Heart left ventricle (tissue), 16 donors: Measurements from ENCODE around the gene PYGB. TPM values are rescaled to one million over a fixed set of nuclear protein-coding genes. Genes with fewer than 3 reads are reported as not detected.

Experiments
- ATAC-seq, 4 donors: fragments of 200-7000 bp; cut with Tn5 transposase; one replicate each; pipeline ENCODE4 v1.9.1; 2020 to 2022; ENCODE audit warnings: moderate library complexity in 4 of 4, mild to moderate bottlenecking in 3 of 4, moderate number of reproducible peaks in 1 of 4
- DNase-seq, 5 donors: peaks; one replicate each; pipeline ENCODE4 v3.0.0-alpha.2; 2020
- H3K27ac ChIP-seq, 12 donors: fragments of 200-600 bp; sonication (generic) in 4 of 12; one replicate each; pipeline versions ENCODE4 v1.5.0 to v1.8.0; 2016 to 2022; ENCODE audit warnings: mild to moderate bottlenecking in 2 of 12
- H3K27me3 ChIP-seq, 9 donors: fragments of 200-600 bp; sonication (generic) in 2 of 9; one replicate each; pipeline versions ENCODE4 v1.5.1 to v1.8.0; 2016 to 2022; ENCODE audit warnings: mild to moderate bottlenecking in 3 of 9
- H3K36me3 ChIP-seq, 9 donors: fragments of 200-600 bp; sonication (generic) in 2 of 9; one replicate each; pipeline versions ENCODE4 v1.5.0 to v1.8.0; 2018 to 2022; ENCODE audit warnings: mild to moderate bottlenecking in 2 of 9
- H3K4me1 ChIP-seq, 12 donors: fragments of 200-600 bp; sonication (generic) in 4 of 12; one replicate each; pipeline versions ENCODE4 v1.5.0 to v1.8.0; 2016 to 2022; ENCODE audit warnings: mild to moderate bottlenecking in 3 of 12
- H3K4me3 ChIP-seq, 12 donors: fragments of 200-600 bp; sonication (generic) in 4 of 12; one replicate each; pipeline versions ENCODE4 v1.5.0 to v1.8.0; 2017 to 2022; ENCODE audit warnings: mild to moderate bottlenecking in 9 of 12, moderate library complexity in 4 of 12
- H3K9me3 ChIP-seq, 12 donors: fragments of 200-600 bp; sonication (generic) in 4 of 12; one replicate each; pipeline versions ENCODE4 v1.5.0 to v1.8.0; 2016 to 2022; ENCODE audit warnings: mild to moderate bottlenecking in 1 of 12
- POLR2A ChIP-seq, 2 donors: fragments of 450-650 bp; IDR thresholded peaks; one replicate each; pipeline ENCODE4 v1.6.1; 2017; ENCODE audit warnings: antibody characterized with exemption in 2 of 2, mild to moderate bottlenecking in 2 of 2, moderate library complexity in 2 of 2
- WGBS, 4 donors: extraction: QIAGEN DNeasy Blood & Tissue Kit in 2 of 4; methylation state at CpG; one replicate each; pipeline versions ENCODE4 v1.1.5 to v1.1.7; 2013 to 2018; 5-methylcytosine and 5-hydroxymethylcytosine counted together
- intact Hi-C, 10 donors: fragments of 100-400 bp; cut with DNase I; formaldehyde crosslinking; loops; one replicate each; pipeline versions ENCODE4 v1.11.1 to v1.14.2; 2022
- polyA plus RNA-seq, 2 donors: library from polyadenylated mRNA; stranded (reverse); fragments of 200-250 nt; gene quantifications; one replicate each; pipeline ENCODE4 v1.2.3, GENCODE V29; 2013
- total RNA-seq, 9 donors: library from RNA; depleted of rRNA in 2 of 9; stranded (reverse); fragments of >200 nt in 2 of 9; fragmentation: NEBNext Ultra II Directional in 3 of 9; extraction: Animal tissue kit (Norgen Biotek cat#: 25700) in 3 of 9; gene quantifications; one replicate each; pipeline versions ENCODE4 v1.1.0 to v1.2.4, GENCODE V29; 2016 to 2023
- TF ChIP-seq, protein P1 (sequence below), 12 donors: fragments of 200-600 bp; sonication (generic) in 4 of 12; IDR thresholded peaks; one replicate each; pipeline versions ENCODE4 v1.5.0 to v1.8.0; 2018 to 2022; ENCODE audit warnings: antibody characterized with exemption in 12 of 12, mild to moderate bottlenecking in 5 of 12
- donor health status: ischemic (EF 13 %, LVEDD 7.1; RV severe dilation, severe dysfunction).
- donor health status: healthy with polysubstance abuse.
- donor health status: DM: no; HTN: yes; CAD: no.
- donor health status: DM: no; HTN: no; CAD: no.
- donor health status: ischemic (EF 25% LVEDD 6.9; RV normal size, moderate dysfunction).
- donor health status: ischemic (EF 25% LVEDD 5.7; RV mildly dilated, moderate dysfunction).
- donor health status: healthy.
- donor health status: DM: yes; HTN: yes; CAD: no.
- donor health status: ischemic (EF 35%, LVEDD 5.7; RV mildly dilated, moderate dysfunction).
- donor health status: nonischemic (EF 11% LVEDD 7.7; RV severe dilation, severe dysfunction).
- donor health status: DM: yes; HTN: yes; CAD: no.
- donor health status: PGD.
- donor health status: ischemic (EF 29% LVEDD 5.4; RV normal size, mild dysfunction).
- donor health status: nonischemic (EF 23%, LVEDD 6.1; RV moderate dilation, normal function).

PYGB gene
- total and polyA plus RNA-seq, 11 donors: 144 to 450 (median 232) TPM

DNA sequence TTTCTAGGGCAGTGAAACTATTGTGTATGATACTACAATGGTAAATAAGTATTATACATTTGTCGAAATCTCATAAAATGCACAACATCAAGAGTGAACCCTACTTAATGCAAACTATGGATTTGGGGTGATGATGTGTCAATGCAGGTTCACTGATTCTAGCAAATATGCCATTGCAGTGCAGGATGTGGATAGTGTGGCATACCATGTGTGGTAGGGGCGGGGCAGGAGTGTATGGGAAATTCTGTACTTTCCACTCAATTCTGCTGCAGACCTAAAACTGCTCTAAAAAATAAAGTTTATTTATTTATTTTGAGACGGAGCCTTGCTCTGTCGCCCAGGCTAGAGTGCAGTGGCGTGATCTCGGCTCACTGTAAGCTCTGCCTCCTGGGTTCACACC lies 98.5 kb downstream of the PYGB start:
- no peak for DNase-seq
- Histone ChIP-seq H3K4me1 (peaks cover 0 to 10% (median 0%) of the 10 kb centered on the region in 12 donors), H3K27ac (no peak overlapping the region), H3K36me3 (no peaks in the 10 kb centered on the region), H3K27me3 (no peaks in the 10 kb centered on the region), H3K9me3 (no peaks in the 10 kb centered on the region), H3K4me3 (no peak overlapping the region)
- ATAC-seq: no peak
- TF ChIP-seq, protein P1, sequence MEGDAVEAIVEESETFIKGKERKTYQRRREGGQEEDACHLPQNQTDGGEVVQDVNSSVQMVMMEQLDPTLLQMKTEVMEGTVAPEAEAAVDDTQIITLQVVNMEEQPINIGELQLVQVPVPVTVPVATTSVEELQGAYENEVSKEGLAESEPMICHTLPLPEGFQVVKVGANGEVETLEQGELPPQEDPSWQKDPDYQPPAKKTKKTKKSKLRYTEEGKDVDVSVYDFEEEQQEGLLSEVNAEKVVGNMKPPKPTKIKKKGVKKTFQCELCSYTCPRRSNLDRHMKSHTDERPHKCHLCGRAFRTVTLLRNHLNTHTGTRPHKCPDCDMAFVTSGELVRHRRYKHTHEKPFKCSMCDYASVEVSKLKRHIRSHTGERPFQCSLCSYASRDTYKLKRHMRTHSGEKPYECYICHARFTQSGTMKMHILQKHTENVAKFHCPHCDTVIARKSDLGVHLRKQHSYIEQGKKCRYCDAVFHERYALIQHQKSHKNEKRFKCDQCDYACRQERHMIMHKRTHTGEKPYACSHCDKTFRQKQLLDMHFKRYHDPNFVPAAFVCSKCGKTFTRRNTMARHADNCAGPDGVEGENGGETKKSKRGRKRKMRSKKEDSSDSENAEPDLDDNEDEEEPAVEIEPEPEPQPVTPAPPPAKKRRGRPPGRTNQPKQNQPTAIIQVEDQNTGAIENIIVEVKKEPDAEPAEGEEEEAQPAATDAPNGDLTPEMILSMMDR (IDR thresholded peaks at IDR 0.05): no peak
- no peak for TF ChIP-seq POLR2A (IDR thresholded peaks at IDR 0.05)
- intact Hi-C loops: loop anchor here in 1 of 10 donors (5.0 kb wide), 1 partner anchor 41 kb away; no protein-coding TSS in a partner anchor
- WGBS, 4 donors: 95 to 97% (median 96%) methylated on average over 6 of the region's 6 CpGs

Other genes with a start within 250 kb of the PYGB start
- 100 to 1,000 TPM in 5 of 9 donors, 10 to 100 TPM in 4; 57.5 to 177 (median 104) TPM for gene ACSS1, start 189.9 kb upstream of the PYGB start, total RNA-seq
- gene ACSS1, start 189.9 kb upstream of the PYGB start, polyA plus RNA-seq: 10 to 100 TPM; 43.5 to 78.9 TPM
- under 1 TPM in 5 of 9 donors, not detected in 4; 0.22 to 0.96 (median 0.51) TPM for gene VSX1, start 165.9 kb upstream of the PYGB start, total RNA-seq
- under 1 TPM in 1 of 2 donors, not detected in 1; 0.19 TPM for gene VSX1, start 165.9 kb upstream of the PYGB start, polyA plus RNA-seq
- 100 to 1,000 TPM in 3 of 9 donors, 10 to 100 TPM in 6; 58.7 to 139 (median 86.7) TPM for gene ENTPD6, start 52.4 kb upstream of the PYGB start, total RNA-seq
- gene ENTPD6, start 52.4 kb upstream of the PYGB start, polyA plus RNA-seq: 100 to 1,000 TPM; 131 to 200 TPM
- 10 to 100 TPM; 15.6 to 43.8 (median 26.5) TPM for gene ABHD12, start 142.8 kb downstream of the PYGB start, total RNA-seq
- gene ABHD12, start 142.8 kb downstream of the PYGB start, polyA plus RNA-seq: 10 to 100 TPM; 25.0 to 34.3 TPM
- 1 to 10 TPM in 3 of 9 donors, under 1 TPM in 6; 0.19 to 3.1 (median 0.36) TPM for gene GINS1, start 159.6 kb downstream of the PYGB start, total RNA-seq
- under 1 TPM; 0.15 to 0.47 TPM for gene GINS1, start 159.6 kb downstream of the PYGB start, polyA plus RNA-seq